ENCODE results near the gene LRRC8C.

The LRRC8C gene

GRCh38 chr1:89659322-89660081, 26.6 kb downstream of the LRRC8C start:
- Histone ChIP-seq H3K4me2 (no peak overlapping the region), H3K9ac (no peak overlapping the region), H3K4me1 (ENCODE audit: low read depth, poor library complexity, severe bottlenecking) (peaks cover 15% of the 10 kb centered on the region), H3K27ac (no peak overlapping the region), H3K4me3 (IDR thresholded peaks at IDR 0.05; ENCODE audit: insufficient read depth, low read depth, low read length) (no peak overlapping the region), H2AFZ (ENCODE audit: low read depth) (no peak overlapping the region), H3K36me3 (ENCODE audit: insufficient read depth) (no peaks in the 10 kb centered on the region), H4K20me1 (ENCODE audit: insufficient read depth) (no peaks in the 10 kb centered on the region), H3K27me3 (ENCODE audit: insufficient read depth, low read depth) (no peaks in the 10 kb centered on the region), H3K79me2 (ENCODE audit: insufficient read depth, low read depth) (no peaks in the 10 kb centered on the region)
- TF ChIP-seq, protein P1, sequence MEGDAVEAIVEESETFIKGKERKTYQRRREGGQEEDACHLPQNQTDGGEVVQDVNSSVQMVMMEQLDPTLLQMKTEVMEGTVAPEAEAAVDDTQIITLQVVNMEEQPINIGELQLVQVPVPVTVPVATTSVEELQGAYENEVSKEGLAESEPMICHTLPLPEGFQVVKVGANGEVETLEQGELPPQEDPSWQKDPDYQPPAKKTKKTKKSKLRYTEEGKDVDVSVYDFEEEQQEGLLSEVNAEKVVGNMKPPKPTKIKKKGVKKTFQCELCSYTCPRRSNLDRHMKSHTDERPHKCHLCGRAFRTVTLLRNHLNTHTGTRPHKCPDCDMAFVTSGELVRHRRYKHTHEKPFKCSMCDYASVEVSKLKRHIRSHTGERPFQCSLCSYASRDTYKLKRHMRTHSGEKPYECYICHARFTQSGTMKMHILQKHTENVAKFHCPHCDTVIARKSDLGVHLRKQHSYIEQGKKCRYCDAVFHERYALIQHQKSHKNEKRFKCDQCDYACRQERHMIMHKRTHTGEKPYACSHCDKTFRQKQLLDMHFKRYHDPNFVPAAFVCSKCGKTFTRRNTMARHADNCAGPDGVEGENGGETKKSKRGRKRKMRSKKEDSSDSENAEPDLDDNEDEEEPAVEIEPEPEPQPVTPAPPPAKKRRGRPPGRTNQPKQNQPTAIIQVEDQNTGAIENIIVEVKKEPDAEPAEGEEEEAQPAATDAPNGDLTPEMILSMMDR (conservative IDR thresholded peaks at IDR 0.05; ENCODE audit: low read depth, low read length), result no peak

DNA sequence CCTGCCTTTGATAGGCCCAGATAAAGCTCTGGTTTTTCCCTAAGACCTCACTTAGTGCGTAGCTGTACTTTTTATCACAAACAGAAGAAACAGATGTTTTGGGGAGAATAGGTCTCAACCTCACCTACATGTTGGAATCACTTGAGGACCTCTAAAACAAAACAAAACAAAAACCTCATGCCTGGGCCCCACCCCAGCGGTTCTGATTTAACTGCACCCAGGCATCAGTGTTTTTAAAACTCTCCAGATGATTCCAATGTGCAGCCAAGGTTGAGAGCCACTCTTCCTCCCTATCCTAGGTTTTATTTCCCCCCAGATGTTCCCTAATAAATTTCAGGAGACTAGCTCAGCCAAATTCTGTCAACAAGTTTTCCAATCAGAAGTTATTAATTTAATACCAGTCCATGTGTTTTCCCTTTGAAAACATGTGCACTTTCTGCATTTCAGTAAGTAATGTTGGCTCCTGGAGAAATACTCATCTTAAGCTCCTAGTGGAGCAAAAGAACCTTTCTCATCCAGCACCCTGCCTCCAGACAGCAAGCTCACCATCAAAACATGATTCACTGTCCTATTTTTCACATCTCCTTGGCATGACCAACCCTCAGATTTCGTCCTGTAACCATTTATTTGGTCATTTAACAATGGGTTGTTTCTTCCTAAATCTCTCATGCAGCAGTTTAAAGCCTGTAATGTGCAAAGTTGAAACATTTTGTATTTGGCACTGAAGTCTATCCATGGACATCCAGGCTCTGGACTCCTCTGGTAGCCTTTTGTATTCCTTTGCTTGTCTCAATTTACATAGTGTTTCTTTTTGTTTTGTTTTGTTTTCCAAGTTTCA, 27.5 kb downstream of the LRRC8C start:
- H3K4me3 ChIP-seq (IDR thresholded peaks at IDR 0.05; ENCODE audit: insufficient read depth, low read depth, low read length), result no peak overlapping the region
- H3K79me2 ChIP-seq (ENCODE audit: insufficient read depth, low read depth), result no peaks in the 10 kb centered on the region
- H3K4me2 ChIP-seq, result no peak overlapping the region
- H4K20me1 ChIP-seq (ENCODE audit: insufficient read depth), result no peaks in the 10 kb centered on the region
- H3K9ac ChIP-seq, result no peak overlapping the region
- TF ChIP-seq, protein P1 (conservative IDR thresholded peaks at IDR 0.05; ENCODE audit: low read depth, low read length), result no peak
- H3K36me3 ChIP-seq (ENCODE audit: insufficient read depth), result no peaks in the 10 kb centered on the region
- H3K4me1 ChIP-seq (ENCODE audit: low read depth, poor library complexity, severe bottlenecking), result peaks cover 15% of the 10 kb centered on the region
- no peaks in the 10 kb centered on the region for H3K27me3 ChIP-seq (ENCODE audit: insufficient read depth, low read depth)
- H2AFZ ChIP-seq (ENCODE audit: low read depth), result no peak overlapping the region
- H3K27ac ChIP-seq, result no peak overlapping the region

DNA sequence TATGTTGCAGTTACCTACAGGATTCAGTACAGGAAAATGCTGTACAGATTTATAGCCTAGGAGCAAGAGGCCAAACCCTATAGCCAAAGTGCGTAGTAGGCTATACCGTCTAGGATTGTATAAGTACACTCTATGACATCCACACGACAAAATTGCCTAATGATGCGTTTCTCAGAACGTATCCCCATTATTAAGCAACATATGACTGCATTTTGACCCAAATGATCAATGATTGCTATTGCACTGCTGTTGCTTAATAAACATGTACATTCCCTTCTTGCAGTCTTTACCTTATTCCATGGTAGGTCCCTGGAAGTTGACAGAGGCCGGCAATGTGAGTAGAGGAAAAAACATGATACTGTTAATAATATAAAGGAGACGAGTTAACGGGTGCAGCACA, 33.0 kb downstream of the LRRC8C start:
- TF ChIP-seq, protein P1 (conservative IDR thresholded peaks at IDR 0.05; ENCODE audit: low read depth, low read length), result no peak
- H3K27me3 ChIP-seq (ENCODE audit: insufficient read depth, low read depth), result no peaks in the 10 kb centered on the region
- H3K36me3 ChIP-seq (ENCODE audit: insufficient read depth), result no peaks in the 10 kb centered on the region
- no peaks in the 10 kb centered on the region for H3K4me1 ChIP-seq (ENCODE audit: low read depth, poor library complexity, severe bottlenecking)
- H3K79me2 ChIP-seq (ENCODE audit: insufficient read depth, low read depth), result no peaks in the 10 kb centered on the region
- no peak overlapping the region for H3K9ac ChIP-seq
- H3K4me3 ChIP-seq (IDR thresholded peaks at IDR 0.05; ENCODE audit: insufficient read depth, low read depth, low read length), result no peak overlapping the region
- H3K4me2 ChIP-seq, result no peak overlapping the region
- H4K20me1 ChIP-seq (ENCODE audit: insufficient read depth), result no peaks in the 10 kb centered on the region
- no peak overlapping the region for H2AFZ ChIP-seq (ENCODE audit: low read depth)
- H3K27ac ChIP-seq, result no peak overlapping the region

DNA sequence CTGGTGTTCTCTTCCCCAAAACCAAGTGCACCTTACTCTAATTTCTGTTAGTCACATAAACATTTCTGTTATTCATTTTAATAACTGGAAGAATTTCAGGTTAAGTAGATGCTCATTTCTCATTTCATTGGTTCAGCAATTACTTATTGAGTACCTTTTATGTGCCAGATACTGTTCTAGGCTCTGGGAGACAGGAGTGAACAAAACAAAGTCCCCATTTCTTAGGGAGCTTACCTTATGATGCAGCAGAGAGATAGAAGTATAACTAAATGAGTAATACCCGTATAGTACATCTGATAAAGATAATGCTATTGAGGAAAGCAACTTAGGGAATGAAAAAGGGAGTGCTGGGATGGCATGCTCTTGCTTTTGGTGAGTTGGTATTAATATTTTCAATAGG, 33.7 kb downstream of the LRRC8C start:
- H3K27me3 ChIP-seq (ENCODE audit: insufficient read depth, low read depth), result no peaks in the 10 kb centered on the region
- no peaks in the 10 kb centered on the region for H3K36me3 ChIP-seq (ENCODE audit: insufficient read depth)
- H3K4me1 ChIP-seq (ENCODE audit: low read depth, poor library complexity, severe bottlenecking), result no peaks in the 10 kb centered on the region
- H3K9ac ChIP-seq, result no peak overlapping the region
- no peak overlapping the region for H3K27ac ChIP-seq
- H3K79me2 ChIP-seq (ENCODE audit: insufficient read depth, low read depth), result no peaks in the 10 kb centered on the region
- no peak overlapping the region for H3K4me2 ChIP-seq
- H3K4me3 ChIP-seq (IDR thresholded peaks at IDR 0.05; ENCODE audit: insufficient read depth, low read depth, low read length), result no peak overlapping the region
- TF ChIP-seq, protein P1 (conservative IDR thresholded peaks at IDR 0.05; ENCODE audit: low read depth, low read length), result no peak
- H4K20me1 ChIP-seq (ENCODE audit: insufficient read depth), result no peaks in the 10 kb centered on the region
- H2AFZ ChIP-seq (ENCODE audit: low read depth), result no peak overlapping the region

Data from KMS-11 (cell line).